ENCODE data around the gene CDKN2C.
"Not testable (repeated sequence)": the region's sequence is repeated elsewhere in the genome, so short reads cannot be mapped to it uniquely, and the experiment has no call there.

CDKN2C gene

GRCh38 chr1:50981741-50982140, 11.7 kb downstream of the CDKN2C start:
- DNase-seq, result no peak

- DNase-seq, result no peak
Observed at GRCh38 chr1:50982611-50983010, 12.6 kb downstream of the CDKN2C start.

GRCh38 chr1:50983219-50983802, 13.3 kb downstream of the CDKN2C start:
- DNase-seq, result no peak

- DNase-seq, result no peak
Observed at GRCh38 chr1:50985094-50985493, 15.0 kb downstream of the CDKN2C start.

GRCh38 chr1:50986653-50987052, 16.6 kb downstream of the CDKN2C start:
- no peak for DNase-seq

- DNase-seq, result no peak
Observed at GRCh38 chr1:50989694-50990093, 19.6 kb downstream of the CDKN2C start.

- DNase-seq, result no peak
Observed at GRCh38 chr1:50992532-50993318, 22.7 kb downstream of the CDKN2C start.

- no peak for DNase-seq
Observed at GRCh38 chr1:50993645-50994044, 23.6 kb downstream of the CDKN2C start.

GRCh38 chr1:50994997-50995396, 25.0 kb downstream of the CDKN2C start:
- no peak for DNase-seq

GRCh38 chr1:50995651-50996050, 25.6 kb downstream of the CDKN2C start:
- no peak for DNase-seq

- no peak for DNase-seq
Observed at GRCh38 chr1:50996083-50996482, 26.0 kb downstream of the CDKN2C start.

GRCh38 chr1:50999375-50999774, 29.3 kb downstream of the CDKN2C start:
- not testable (repeated sequence) for DNase-seq

- DNase-seq, result no peak
Observed at GRCh38 chr1:51000160-51000559, 30.1 kb downstream of the CDKN2C start.

GRCh38 chr1:51000651-51001050, 30.6 kb downstream of the CDKN2C start:
- no peak for DNase-seq

GRCh38 chr1:51002516-51002915, 32.5 kb downstream of the CDKN2C start:
- no peak for DNase-seq

GRCh38 chr1:51005549-51005948, 35.5 kb downstream of the CDKN2C start:
- DNase-seq, result not testable (repeated sequence)

GRCh38 chr1:51009381-51009780, 39.3 kb downstream of the CDKN2C start:
- DNase-seq, result no peak

- no peak for DNase-seq
Observed at GRCh38 chr1:51014878-51015277, 44.8 kb downstream of the CDKN2C start.

GRCh38 chr1:51019811-51020210, 49.8 kb downstream of the CDKN2C start:
- DNase-seq, result no peak

All from stimulated activated CD4-positive, alpha-beta T cell treated with anti-CD3 and anti-CD28 coated beads, Interleukin-1b, Interleukin-23, amount 100 ng/mL, for 48 hours (primary cell).